Thyroid gland (tissue), 4 donors: ENCODE measurements around the gene ANKRD11.

ENCODE experiments used
- POLR2A ChIP-seq, 2 donors: fragments of 450-650 bp; IDR thresholded peaks; one replicate each; pipeline ENCODE4 v1.6.1; 2017; ENCODE audit warnings: antibody characterized with exemption in 2 of 2, mild to moderate bottlenecking in 2 of 2, moderate library complexity in 1 of 2
- TF ChIP-seq, protein P1 (sequence below), 6 experiments: fragments of 200-600 bp in 3 of 6; fragments of 450-650 bp in 3 of 6; sonication (generic) in 3 of 6; IDR thresholded peaks; one replicate each; pipeline ENCODE4 v1.5.1; 2016 to 2019; ENCODE audit warnings: antibody characterized with exemption in 6 of 6, mild to moderate bottlenecking in 2 of 6, inconsistent platforms in 1 of 6, moderate library complexity in 1 of 6

DNA sequence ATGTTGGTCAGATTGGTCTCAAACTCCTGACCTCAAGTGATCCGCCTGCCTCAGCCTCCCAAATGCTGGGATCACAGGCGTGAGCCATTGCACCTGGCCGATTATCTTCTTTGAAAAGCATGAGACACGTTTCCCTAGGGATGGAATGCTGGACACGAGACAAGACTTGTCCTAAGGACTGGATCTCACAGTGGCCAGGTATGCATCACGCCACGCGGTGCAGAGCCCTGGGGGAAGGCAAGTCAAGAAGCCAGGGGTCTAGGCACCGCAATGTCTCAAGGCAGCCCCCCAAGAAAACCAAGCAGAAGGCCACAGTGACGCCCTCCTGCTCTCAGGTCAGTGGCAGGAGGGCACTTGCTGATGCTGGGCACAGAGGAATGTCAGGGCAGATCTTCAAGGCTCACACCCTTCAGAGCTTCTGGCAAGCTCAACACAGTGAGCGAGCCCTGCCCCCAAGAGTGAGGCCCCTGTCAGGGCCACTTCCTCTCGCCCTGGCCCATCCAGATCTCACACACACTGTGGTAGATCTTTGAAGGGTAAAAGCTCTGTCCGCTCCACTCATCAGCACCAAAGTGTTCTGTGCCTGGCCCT, 138.2 kb downstream of the ANKRD11 start:
- TF ChIP-seq, protein P1, sequence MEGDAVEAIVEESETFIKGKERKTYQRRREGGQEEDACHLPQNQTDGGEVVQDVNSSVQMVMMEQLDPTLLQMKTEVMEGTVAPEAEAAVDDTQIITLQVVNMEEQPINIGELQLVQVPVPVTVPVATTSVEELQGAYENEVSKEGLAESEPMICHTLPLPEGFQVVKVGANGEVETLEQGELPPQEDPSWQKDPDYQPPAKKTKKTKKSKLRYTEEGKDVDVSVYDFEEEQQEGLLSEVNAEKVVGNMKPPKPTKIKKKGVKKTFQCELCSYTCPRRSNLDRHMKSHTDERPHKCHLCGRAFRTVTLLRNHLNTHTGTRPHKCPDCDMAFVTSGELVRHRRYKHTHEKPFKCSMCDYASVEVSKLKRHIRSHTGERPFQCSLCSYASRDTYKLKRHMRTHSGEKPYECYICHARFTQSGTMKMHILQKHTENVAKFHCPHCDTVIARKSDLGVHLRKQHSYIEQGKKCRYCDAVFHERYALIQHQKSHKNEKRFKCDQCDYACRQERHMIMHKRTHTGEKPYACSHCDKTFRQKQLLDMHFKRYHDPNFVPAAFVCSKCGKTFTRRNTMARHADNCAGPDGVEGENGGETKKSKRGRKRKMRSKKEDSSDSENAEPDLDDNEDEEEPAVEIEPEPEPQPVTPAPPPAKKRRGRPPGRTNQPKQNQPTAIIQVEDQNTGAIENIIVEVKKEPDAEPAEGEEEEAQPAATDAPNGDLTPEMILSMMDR (IDR thresholded peaks at IDR 0.05), result no peak
- TF ChIP-seq POLR2A (IDR thresholded peaks at IDR 0.05), result no peak
